SIG-M5 (cell line): ENCODE results near the gene DCUN1D1.

ENCODE experiments used
- DNase-seq: peaks from one replicate; lab custom pipeline; 2025; lab: John Stamatoyannopoulos, UW

DCUN1D1 gene

DNA sequence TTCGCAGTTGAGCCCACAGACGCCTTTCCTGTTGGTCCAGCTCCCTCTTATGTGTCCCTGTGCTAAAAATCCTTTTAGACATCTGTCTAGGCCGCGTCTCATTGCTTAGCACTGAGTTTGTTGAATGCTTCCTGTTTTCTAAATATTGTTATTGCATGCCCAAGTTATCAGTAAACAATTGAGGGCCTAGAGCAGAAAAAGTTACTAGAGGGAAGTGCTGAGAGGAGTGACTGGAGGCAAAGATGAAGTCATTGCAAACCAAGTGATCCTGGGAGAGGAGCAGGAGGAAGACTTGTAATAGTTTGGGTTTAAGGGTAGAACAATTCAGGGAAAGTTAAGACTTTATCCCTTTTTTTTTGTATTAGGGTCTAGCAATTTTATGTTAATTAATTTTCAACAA, 88.1 kb downstream of the DCUN1D1 start:
- DNase-seq = no peak

- no peak for DNase-seq
Measured at GRCh38 chr3:182891364-182891763, 89.0 kb downstream of the DCUN1D1 start.

DNA sequence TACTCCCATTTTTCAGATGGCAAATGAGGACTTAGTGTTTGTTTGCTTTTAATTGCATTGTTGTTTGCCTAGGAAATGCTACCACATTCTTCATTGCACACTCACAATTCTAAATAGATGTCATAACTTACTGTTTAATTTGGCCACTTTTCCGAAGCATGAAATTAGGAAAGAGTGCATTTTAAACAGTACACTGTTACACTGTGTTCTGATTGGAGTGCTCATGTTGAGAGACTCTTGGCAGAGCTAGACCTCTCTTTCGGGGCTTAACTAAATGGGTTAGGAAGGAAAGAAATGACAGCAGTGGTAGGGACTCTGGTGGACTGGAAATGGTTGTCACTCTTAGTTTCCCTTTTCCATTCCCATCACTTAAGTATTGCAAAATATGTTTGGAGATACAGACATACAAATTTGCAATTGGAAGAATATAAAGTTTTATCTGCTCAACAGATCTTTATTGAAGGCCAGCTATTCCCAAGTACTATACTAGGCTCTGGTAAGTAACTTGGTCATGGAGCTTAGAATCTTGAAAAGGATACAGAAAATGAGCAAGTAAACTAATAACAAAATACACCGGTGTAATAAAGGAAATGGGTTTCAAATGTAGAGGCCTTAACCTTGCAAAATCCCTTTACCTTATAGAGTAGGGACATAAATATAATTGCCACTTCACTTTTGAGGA, 90.2 kb downstream of the DCUN1D1 start:
- no peak for DNase-seq
